ENCODE measurements around the gene TULP3.

- TF ChIP-seq CTCF (conservative IDR thresholded peaks at IDR 0.05) (no peak), EZH2 (IDR thresholded peaks at IDR 0.05; ENCODE audit: low read depth) (no peak)
These were observed 68.5 kb downstream of the TULP3 start, which contains the start of gene TEAD4 for GRCh38 chr12:2959192-2959504.

Measured in PC-9 (cell line).